Panc1 (cell line): ENCODE measurements around the gene UCN3. TPM values are rescaled to one million over a fixed set of nuclear protein-coding genes. Genes with fewer than 3 reads are reported as not detected.
"Not testable (repeated sequence)": the region's sequence is repeated elsewhere in the genome, so short reads cannot be mapped to it uniquely, and the experiment has no call there.

Experiments
- ATAC-seq: fragments of 200-7000 bp; cut with Tn5 transposase; 2 replicates; pipeline ENCODE4 v1.9.1; 2020; ENCODE audit warnings: mild to moderate bottlenecking, moderate library complexity
- BruUV-seq: library from RNA; stranded (reverse); fragments of 400-500 nt; replicated peaks from 2 replicates; lab custom pipeline; 2021; lab: Mats Ljungman, UMichigan
- CTCF ChIA-PET: fragments of 300-600 bp; sonication (Branson Sonifier 250); formaldehyde crosslinking; loops from one replicate; lab custom pipeline; 2022; ENCODE audit warnings: antibody characterized with exemption; lab: Charles Lee
- POLR2A ChIA-PET: fragments of 300-600 bp; sonication (Branson Sonifier 250); formaldehyde crosslinking; loops from one replicate; lab custom pipeline; 2022; ENCODE audit warnings: antibody characterized with exemption; lab: Charles Lee
- DNase-seq: peaks from one replicate; pipeline ENCODE4 v3.0.0-alpha.2; 2010; ENCODE audit warnings: low read depth, low spot score
- H3K27ac ChIP-seq: 2 replicates; pipeline ENCODE4 v1.5.1; 2011; ENCODE audit warnings: mild to moderate bottlenecking, low read length, inconsistent platforms
- H3K27me3 ChIP-seq: fragments of 200-500 bp; sonication (Bioruptor generic); 2 replicates; pipeline ENCODE4 v1.6.0; 2014; ENCODE audit warnings: low read length, inconsistent platforms; ENCODE audit not compliant: control insufficient read depth, insufficient read depth
- H3K36me3 ChIP-seq: fragments of 200-500 bp; sonication (Bioruptor generic); 2 replicates; pipeline ENCODE4 v1.5.1; 2014; ENCODE audit warnings: inconsistent platforms, mild to moderate bottlenecking, low read length, moderate library complexity; ENCODE audit not compliant: control insufficient read depth, insufficient read depth
- H3K4me1 ChIP-seq: 2 replicates; pipeline ENCODE4 v1.5.1; 2011; ENCODE audit warnings: inconsistent platforms, mild to moderate bottlenecking, low read length, moderate library complexity; ENCODE audit not compliant: control insufficient read depth, insufficient read depth
- H3K4me3 ChIP-seq, 2 experiments: 2 replicates each; pipeline ENCODE4 v1.5.1; 2011 to 2012; ENCODE audit warnings: low read depth in 2 of 2, low read length in 2 of 2, mild to moderate bottlenecking in 2 of 2, inconsistent platforms in 1 of 2, moderate library complexity in 1 of 2
- H3K9me3 ChIP-seq: fragments of 200-500 bp; sonication (Bioruptor generic); 2 replicates; pipeline ENCODE4 v1.5.1; 2014; ENCODE audit warnings: low read depth, mild to moderate bottlenecking, inconsistent platforms, low read length, moderate library complexity; ENCODE audit not compliant: control insufficient read depth, insufficient read depth
- POLR2AphosphoS5 ChIP-seq: IDR thresholded peaks from 2 replicates; pipeline ENCODE4 v1.6.1; 2012; ENCODE audit warnings: mild to moderate bottlenecking, low read depth, low read length, moderate library complexity
- REST ChIP-seq, 2 experiments: IDR thresholded peaks; 2 replicates each; pipeline ENCODE4 v1.6.1; 2011 to 2012; ENCODE audit warnings: low read depth in 2 of 2, control low read depth in 1 of 2, low read length in 1 of 2, mild to moderate bottlenecking in 1 of 2, moderate library complexity in 1 of 2; ENCODE audit not compliant: insufficient read depth in 1 of 2
- SIN3A ChIP-seq: IDR thresholded peaks from 2 replicates; pipeline ENCODE4 v1.6.1; 2012; ENCODE audit warnings: low read depth, mild to moderate bottlenecking, low read length, moderate library complexity, borderline replicate concordance; ENCODE audit not compliant: insufficient read depth
- TCF7L2 ChIP-seq: IDR thresholded peaks from 2 replicates; pipeline ENCODE4 v1.6.1; 2011; ENCODE audit warnings: mild to moderate bottlenecking, low read depth, low read length, inconsistent platforms
- in situ Hi-C: cut with HindIII; loops from 2 replicates; pipeline ENCODE4 v1.10.0; 2016; ENCODE audit warnings: low sequenced_read_pairs, low pct_unique_long_range_greater_than_20kb
- intact Hi-C: fragments of 100-400 bp; cut with micrococcal nuclease; formaldehyde crosslinking; loops from one replicate; pipeline ENCODE4 v1.10.0; 2022; ENCODE audit not compliant: unreplicated experiment
- total RNA-seq: library from RNA; stranded (reverse); gene quantifications from one replicate; pipeline ENCODE4 v1.2.1, GENCODE V29; 2021; ENCODE audit not compliant: unreplicated experiment
- TF ChIP-seq, protein P1 (sequence below): fragments of 450-650 bp; IDR thresholded peaks from 2 replicates; pipeline ENCODE4 v1.5.1; 2017; ENCODE audit warnings: mild to moderate bottlenecking

UCN3 gene
- total RNA-seq, 1 experiment from 2014 or later: not detected

- in situ Hi-C loops, H3K36me3 ChIP-seq, H3K27me3 ChIP-seq, CTCF ChIA-PET, H3K4me1 ChIP-seq, ATAC-seq, H3K9me3 ChIP-seq, intact Hi-C loops, H3K4me3 ChIP-seq, BruUV-seq, H3K27ac ChIP-seq, DNase-seq: not testable (repeated sequence)
- POLR2A ChIA-PET: interaction anchor here (0.6 kb wide), 1 partner anchor 344 kb away, joined by 3 read pairs; no protein-coding TSS in a partner anchor
These were observed 14.4 kb downstream of the UCN3 start for GRCh38 chr10:5379202-5379601.

DNA sequence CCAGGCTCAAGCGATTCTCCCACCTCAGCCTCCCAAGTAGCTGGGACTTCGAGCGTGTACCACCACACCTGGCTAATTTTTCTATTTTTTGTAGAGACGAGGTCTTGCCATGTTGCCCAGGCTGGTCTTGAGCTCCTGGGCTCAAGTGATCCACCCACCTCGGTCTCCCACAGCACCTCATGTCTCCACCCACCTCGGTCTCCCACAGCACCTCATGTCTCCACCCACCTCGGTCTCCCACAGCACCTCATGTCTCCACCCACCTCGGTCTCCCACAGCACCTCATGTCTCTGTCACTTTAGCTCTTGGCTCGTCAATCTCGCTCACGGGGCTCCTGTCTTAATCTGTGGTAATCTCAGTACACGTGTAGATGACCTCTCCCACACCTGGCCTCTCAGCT, 15.6 kb downstream of the UCN3 start:
- CTCF ChIA-PET: interaction anchor here (0.8 kb wide), 1 partner anchor 709 kb away, joined by 5 read pairs; no protein-coding TSS in a partner anchor
- H3K4me3 ChIP-seq, H3K27ac ChIP-seq, BruUV-seq, H3K4me1 ChIP-seq, H3K9me3 ChIP-seq, POLR2A ChIA-PET, intact Hi-C loops, H3K36me3 ChIP-seq, ATAC-seq, H3K27me3 ChIP-seq, DNase-seq, in situ Hi-C loops: not testable (repeated sequence)

DNA sequence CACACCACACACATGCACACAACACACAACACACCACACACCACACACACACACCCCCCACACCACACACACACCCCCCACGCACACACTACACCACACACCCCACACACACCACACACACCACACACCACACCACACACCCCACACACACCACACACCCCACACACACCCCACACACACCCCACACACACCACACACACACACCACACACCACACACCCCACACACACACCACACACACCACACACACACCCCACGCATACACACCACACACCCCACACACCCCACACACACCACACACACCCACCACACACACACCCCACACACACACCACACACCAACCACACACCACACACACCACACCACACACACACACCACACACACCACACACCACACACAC, 16.4 kb downstream of the UCN3 start:
- ATAC-seq (no peak), DNase-seq (no peak)
- Histone ChIP-seq H3K9me3 (no peaks in the 10 kb centered on the region), H3K36me3 (no peaks in the 10 kb centered on the region), H3K4me1 (no peaks in the 10 kb centered on the region), H3K4me3 (no peak overlapping the region), H3K27me3 (no peaks in the 10 kb centered on the region), H3K27ac (no peak overlapping the region)
- intact Hi-C loops: no loop called here
- in situ Hi-C loops: no loop called here
- ChIA-PET POLR2A (no interaction called here), CTCF (no interaction called here)
- TF ChIP-seq TCF7L2 (no peak), REST (IDR thresholded peaks at IDR 0.05; ENCODE audit: insufficient read depth in 1 of 2, low read depth in 2 of 2, low read length in 1 of 2) (no peak), POLR2AphosphoS5 (no peak), SIN3A (no peak)
- TF ChIP-seq, protein P1, sequence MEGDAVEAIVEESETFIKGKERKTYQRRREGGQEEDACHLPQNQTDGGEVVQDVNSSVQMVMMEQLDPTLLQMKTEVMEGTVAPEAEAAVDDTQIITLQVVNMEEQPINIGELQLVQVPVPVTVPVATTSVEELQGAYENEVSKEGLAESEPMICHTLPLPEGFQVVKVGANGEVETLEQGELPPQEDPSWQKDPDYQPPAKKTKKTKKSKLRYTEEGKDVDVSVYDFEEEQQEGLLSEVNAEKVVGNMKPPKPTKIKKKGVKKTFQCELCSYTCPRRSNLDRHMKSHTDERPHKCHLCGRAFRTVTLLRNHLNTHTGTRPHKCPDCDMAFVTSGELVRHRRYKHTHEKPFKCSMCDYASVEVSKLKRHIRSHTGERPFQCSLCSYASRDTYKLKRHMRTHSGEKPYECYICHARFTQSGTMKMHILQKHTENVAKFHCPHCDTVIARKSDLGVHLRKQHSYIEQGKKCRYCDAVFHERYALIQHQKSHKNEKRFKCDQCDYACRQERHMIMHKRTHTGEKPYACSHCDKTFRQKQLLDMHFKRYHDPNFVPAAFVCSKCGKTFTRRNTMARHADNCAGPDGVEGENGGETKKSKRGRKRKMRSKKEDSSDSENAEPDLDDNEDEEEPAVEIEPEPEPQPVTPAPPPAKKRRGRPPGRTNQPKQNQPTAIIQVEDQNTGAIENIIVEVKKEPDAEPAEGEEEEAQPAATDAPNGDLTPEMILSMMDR: no peak
- BruUV-seq: no TSS peak
